ENCODE measurements around the gene AP2A2. TPM values are rescaled to one million over a fixed set of nuclear protein-coding genes. Genes with fewer than 3 reads are reported as not detected.
A peak's percentile ranks its signal among the peaks of the same experiment; 100 is the strongest.

Gene AP2A2
- total RNA-seq, 1 donor from 2014 or later: 228 TPM

- H3K4me3 Mint-ChIP-seq (ENCODE audit: unreplicated experiment): no peak overlapping the region
- no peak for TF ChIP-seq CTCF (IDR thresholded peaks at IDR 0.05; ENCODE audit: partially characterized antibody, unreplicated experiment)
- no peaks in the 10 kb centered on the region for H3K36me3 Mint-ChIP-seq (ENCODE audit: unreplicated experiment)
- H3K27ac Mint-ChIP-seq (ENCODE audit: unreplicated experiment): no peak overlapping the region
- DNase-seq: peak; percentile 24
- peaks cover 7% of the 10 kb centered on the region for H3K27me3 Mint-ChIP-seq (ENCODE audit: unreplicated experiment)
- peaks cover 3% of the 10 kb centered on the region for H3K4me1 Mint-ChIP-seq (ENCODE audit: low read depth, unreplicated experiment)
- peaks cover 6% of the 10 kb centered on the region for H3K9me3 Mint-ChIP-seq (ENCODE audit: unreplicated experiment)
Observed at GRCh38 chr11:1048375-1049070, 122.9 kb downstream of the AP2A2 start.

DNA sequence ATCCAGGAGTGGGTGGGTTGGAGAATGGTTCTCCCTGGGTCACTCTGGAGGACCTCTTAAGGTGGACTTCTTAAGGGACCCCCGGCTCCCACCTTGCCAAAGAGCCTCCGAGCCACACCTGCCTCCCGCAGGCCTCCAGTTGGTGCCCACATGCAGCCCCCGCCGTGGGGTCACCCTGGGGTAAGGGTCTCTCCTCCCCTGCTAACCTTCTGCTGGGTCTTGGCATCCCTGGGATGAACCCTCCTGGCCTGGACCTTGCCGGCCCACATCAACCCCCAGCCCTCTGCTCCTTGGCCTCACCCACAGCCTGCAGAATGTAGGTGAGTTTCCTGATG lies 123.4 kb downstream of the AP2A2 start:
- Mint-ChIP-seq H3K27me3 (ENCODE audit: unreplicated experiment) (peaks cover 4% of the 10 kb centered on the region), H3K4me3 (ENCODE audit: unreplicated experiment) (no peak overlapping the region), H3K27ac (ENCODE audit: unreplicated experiment) (no peak overlapping the region), H3K9me3 (ENCODE audit: unreplicated experiment) (peaks cover 3% of the 10 kb centered on the region), H3K4me1 (ENCODE audit: low read depth, unreplicated experiment) (peaks cover under 1% of the 10 kb centered on the region), H3K36me3 (ENCODE audit: unreplicated experiment) (no peaks in the 10 kb centered on the region)
- no peak for DNase-seq
- no peak for TF ChIP-seq CTCF (IDR thresholded peaks at IDR 0.05; ENCODE audit: partially characterized antibody, unreplicated experiment)

DNA sequence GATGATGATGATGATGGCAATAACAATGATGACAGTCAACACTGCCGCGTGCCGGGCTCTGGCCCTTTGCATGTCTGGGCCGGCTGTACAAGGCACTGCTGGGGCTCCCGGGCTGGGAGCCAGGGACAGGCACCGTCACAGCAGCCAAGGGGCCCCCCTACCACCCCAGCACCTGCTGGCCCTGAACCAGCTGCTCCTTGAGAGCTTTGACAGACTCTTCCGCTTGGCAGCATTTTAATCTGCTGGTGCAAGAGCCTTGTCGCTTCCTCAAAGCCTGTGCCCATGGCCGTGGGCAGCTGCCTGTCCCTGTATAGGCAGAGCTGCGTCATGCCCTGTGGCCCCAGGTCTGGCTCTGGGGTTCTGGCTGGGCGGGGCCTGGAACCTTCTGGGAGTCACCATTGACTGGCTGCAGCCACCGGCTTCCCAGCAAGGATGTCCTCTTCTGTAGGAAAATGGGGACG lies 123.8 kb downstream of the AP2A2 start:
- Mint-ChIP-seq H3K36me3 (ENCODE audit: unreplicated experiment) (no peaks in the 10 kb centered on the region), H3K9me3 (ENCODE audit: unreplicated experiment) (peaks cover 3% of the 10 kb centered on the region), H3K27me3 (ENCODE audit: unreplicated experiment) (peaks cover 2% of the 10 kb centered on the region), H3K27ac (ENCODE audit: unreplicated experiment) (no peak overlapping the region), H3K4me3 (ENCODE audit: unreplicated experiment) (no peak overlapping the region), H3K4me1 (ENCODE audit: low read depth, unreplicated experiment) (no peaks in the 10 kb centered on the region)
- no peak for DNase-seq
- no peak for TF ChIP-seq CTCF (IDR thresholded peaks at IDR 0.05; ENCODE audit: partially characterized antibody, unreplicated experiment)

GRCh38 chr11:1049911-1050580 lies 124.4 kb downstream of the AP2A2 start:
- Mint-ChIP-seq H3K4me3 (ENCODE audit: unreplicated experiment) (no peak overlapping the region), H3K4me1 (ENCODE audit: low read depth, unreplicated experiment) (no peaks in the 10 kb centered on the region), H3K9me3 (ENCODE audit: unreplicated experiment) (peaks cover 2% of the 10 kb centered on the region), H3K27me3 (ENCODE audit: unreplicated experiment) (no peaks in the 10 kb centered on the region), H3K27ac (ENCODE audit: unreplicated experiment) (no peak overlapping the region), H3K36me3 (ENCODE audit: unreplicated experiment) (no peaks in the 10 kb centered on the region)
- TF ChIP-seq CTCF (IDR thresholded peaks at IDR 0.05; ENCODE audit: partially characterized antibody, unreplicated experiment): no peak
- peak; percentile 16 for DNase-seq

Measured in glutamatergic neuron (in vitro differentiated cells).